GDM1 (cell line): ENCODE results near the gene KCNJ1.

Experiments
- DNase-seq: peaks from one replicate; lab custom pipeline; 2025; lab: John Stamatoyannopoulos, UW

KCNJ1 gene

DNA sequence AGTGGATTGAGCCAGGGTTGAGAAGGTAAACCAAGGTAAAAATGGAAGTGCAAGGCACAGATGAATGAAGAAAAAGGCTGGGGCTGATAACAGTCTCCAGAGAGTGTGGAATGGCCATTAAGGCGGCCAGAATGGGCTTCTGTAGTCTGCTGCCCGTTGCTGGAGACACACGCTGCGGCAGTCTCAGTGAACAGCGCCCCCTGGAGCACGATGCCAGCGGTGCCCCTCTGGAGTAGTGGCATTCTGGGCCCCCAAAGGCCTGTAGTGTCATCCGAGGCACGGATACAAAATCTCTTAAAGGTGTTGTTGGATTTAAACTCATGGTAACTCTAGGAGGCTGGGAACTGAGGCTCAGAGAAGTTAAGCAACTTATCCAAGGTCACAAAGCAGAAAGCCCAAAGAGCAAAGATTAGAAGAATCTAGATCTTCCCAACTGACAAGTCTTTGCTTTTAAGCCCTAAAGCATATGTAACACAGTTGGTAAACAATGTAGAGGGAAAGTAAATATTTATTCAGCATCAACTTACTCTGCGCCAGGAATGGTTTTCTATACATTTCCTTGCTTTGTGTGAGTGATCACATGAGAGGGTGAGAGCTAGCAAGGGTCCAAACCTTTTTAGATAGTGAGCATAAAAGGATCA lies 18.2 kb downstream of the KCNJ1 start:
- peak; percentile 42 for DNase-seq

DNA sequence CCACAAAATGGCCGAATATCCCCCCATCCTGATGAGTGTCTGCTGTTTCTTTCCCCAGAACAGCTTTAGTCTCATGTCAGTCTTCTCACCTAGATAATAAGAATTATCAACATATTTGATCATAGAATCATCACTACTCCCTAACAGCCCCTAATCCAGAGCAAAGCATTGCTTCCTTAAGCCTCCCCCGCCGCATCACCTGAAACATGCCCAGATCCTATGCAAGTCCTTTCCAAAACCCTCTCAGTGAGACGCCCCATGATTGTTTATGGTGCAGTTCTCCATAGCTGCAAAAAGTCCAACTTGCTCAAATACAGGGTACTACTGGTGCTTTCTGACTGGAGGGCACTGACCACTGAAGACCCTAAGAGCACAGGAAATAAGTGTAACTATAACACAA lies 20.1 kb downstream of the KCNJ1 start:
- no peak for DNase-seq

DNA sequence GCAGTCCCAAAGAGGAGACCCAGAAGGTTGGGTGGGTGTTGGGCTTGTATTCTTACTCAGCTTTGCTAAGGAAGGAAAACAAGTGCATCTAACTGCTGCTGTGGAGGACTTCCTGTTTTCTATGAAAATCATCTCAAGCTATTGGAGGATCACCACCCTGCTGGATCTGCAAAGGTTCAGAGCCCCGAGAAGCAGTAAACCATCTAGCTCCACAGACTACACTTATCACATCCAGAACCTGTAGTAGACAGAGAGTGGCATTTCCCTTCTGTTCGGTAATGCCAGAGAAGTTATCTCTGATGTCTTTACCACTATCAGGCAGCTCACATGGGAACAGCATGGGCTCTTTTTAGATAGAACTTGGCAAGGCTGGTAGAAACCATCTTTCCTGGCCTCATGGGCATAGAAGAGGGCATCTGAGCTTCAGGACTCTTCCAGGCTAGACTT lies 21.7 kb downstream of the KCNJ1 start:
- no peak for DNase-seq

DNA sequence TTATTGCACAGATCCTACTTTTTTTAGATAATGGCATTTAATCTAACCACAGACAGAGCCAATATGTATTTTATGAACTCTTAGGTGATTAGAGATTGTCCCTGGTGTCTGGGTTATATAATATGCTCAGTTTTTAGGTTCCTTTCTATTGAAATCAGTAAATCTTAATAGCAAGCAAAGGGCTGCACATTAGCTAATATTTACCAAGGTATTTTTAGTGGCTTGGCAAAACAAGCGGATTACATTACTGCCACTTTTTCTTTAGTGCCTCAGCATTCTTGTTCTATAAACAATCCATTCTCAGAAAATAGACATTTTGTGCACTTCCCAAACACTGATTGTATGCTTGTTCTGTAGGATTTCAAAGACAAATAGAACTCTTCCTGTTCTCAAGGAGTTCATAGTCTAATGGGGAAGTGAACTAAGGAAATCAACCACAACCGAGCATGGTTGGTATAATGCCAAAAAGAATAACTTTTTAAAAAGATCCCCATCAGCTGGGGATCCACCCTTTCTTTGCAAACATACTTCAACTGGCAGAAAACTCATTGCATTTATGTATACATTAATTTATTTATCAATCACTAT lies 23.8 kb downstream of the KCNJ1 start:
- no peak for DNase-seq

DNA sequence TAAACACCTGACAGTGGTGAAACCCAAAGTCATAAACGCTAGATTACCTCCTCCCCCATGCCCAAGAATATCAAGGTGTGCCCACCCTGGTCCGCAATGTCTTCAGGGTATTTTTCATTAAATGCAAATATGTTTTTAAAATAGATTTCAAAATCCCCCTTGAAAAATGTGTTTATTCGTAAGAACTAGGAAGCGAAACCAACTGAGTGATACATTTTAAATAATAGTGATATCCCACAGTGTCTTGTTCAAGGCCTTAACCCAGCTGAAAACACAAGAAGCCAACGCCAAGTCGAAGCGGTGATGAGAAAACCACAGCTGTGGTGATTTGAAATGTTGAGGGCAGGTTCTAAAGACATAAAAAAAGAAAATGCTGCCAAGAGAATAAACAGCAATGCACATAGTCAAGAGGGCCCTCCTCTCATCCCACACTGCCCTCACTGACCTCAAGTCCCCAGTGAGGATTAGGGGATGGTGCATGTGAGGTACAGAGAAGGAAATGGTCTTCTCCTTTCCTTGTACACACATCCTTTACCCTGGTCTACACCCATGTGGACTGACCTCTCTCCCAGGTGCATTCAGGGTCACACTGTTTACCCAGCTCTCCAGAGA lies 25.5 kb downstream of the KCNJ1 start:
- DNase-seq, result no peak

DNA sequence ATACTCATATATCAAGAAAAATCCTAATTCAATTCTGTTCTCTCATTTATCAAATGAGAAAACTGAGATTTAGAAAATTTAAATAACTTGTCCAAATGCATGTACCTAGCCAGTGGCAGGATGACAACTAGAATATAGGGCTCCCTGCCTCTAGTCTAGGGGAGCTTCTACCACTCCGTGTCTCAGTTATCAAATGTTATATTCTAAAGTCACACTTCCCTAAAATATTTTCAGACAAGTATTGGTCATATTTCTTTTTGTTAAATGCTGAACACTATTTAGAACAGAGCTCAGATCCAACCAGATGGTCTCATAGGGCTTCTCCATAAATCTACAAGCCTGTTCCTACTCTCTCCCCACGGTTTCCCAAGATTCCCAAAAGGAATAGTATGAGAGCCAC lies 26.3 kb downstream of the KCNJ1 start:
- DNase-seq, result no peak

DNA sequence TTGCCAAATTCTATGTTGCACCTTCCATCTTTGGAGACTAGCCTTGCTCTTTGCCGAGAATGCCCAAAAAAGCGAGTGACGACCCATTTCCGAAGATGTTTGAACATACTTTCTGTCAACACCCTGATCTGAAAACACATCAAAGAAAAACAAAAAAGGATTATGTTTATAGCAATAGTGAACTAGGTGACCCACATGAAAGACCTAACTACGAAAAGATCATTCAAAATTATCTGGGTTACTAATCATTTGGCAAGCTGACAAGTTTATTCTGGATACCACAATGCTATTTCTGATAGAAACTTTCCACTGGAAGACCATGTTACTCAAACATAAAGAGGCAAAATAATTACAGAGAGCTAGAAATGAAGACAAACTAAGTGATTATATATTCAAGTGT lies 27.0 kb downstream of the KCNJ1 start:
- DNase-seq, result no peak

DNA sequence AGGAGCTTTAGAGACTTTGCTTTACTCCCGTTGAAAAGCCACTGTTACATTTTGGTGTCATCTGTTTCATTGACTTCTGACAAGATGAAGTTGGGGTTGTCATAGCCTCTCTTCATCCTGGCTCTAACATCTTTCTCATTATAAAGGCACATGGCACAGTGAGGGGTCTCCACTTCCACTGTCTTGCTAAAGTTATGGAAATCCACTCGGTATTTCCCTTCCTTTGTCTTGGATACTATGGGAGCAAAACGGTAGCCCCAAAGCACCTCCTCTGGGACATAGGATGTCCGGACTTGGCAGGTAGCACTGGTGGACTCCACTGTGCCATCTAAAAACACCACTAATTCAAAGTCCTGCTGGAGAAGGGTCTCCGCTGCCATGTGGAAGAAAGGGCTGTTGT lies 28.0 kb downstream of the KCNJ1 start:
- no peak for DNase-seq

DNA sequence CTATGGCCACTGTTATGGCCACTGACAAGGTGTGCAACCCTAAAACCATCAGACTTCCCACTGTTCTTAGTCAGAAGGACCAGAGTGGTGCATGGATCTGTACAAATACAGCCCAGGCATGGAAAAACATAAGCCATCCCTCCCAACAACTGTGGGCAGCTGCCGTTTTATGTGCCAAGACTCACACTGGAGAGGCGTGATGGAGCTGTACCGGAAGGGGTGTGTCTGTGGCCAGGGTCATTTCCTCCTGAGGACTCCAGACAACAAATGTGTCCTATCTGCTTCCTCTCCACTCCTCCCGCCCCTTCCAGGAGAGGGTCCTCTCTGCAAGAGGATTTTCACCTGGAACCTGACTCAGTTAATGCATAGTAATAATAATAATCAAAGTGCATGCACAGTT lies 29.5 kb downstream of the KCNJ1 start:
- DNase-seq, result no peak

DNA sequence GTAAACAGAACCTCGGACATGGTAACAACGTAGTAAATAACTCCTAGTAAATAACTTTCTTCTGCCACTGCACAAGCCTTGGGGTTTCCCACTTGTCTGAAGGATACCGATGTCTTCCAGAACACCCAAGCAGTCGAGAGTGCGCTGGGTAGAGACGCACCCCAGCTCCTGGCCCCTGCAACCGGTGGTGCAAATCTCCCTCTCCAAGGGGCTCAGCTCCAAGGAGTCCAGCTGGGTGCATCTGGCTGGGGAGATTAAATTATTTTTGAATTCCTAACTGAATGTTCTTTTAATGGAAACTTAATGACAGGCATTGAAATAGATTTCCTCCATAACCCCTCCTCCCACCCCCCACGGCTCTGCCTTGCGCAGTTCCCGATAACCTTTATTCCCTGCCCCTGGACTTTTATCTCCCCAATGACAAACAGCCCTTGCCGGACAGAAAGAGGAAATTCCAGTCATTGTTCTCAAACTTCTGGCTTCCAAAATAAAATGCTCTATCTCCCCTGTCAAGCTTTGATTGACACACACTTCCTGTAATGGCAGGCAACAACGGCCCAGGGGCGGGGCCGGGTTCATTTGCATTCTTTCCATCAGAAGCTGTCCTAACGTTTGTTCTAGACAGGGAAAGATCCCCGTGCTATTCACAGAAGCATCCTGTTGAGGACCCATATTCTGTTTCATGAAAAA lies 31.2 kb downstream of the KCNJ1 start:
- DNase-seq, result no peak

DNA sequence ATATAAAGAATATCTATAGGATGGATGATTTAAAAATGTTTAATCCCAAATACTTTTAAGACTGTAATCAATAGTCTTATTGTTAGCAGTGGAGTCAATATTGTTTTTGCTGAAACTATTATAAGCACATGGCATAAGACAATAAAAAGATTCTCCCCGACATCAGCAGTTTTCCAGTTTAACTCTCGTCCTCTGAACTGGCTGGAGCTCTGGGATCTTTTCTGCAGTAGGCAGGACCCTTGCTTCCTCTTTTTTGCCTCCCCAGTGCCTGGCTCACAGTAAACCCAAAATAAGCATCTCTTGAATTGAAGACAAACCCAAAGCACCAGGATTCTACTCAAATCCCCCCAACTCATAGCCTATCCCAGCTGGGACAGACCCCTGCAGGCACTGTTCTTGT lies 32.9 kb downstream of the KCNJ1 start:
- DNase-seq, result no peak

DNA sequence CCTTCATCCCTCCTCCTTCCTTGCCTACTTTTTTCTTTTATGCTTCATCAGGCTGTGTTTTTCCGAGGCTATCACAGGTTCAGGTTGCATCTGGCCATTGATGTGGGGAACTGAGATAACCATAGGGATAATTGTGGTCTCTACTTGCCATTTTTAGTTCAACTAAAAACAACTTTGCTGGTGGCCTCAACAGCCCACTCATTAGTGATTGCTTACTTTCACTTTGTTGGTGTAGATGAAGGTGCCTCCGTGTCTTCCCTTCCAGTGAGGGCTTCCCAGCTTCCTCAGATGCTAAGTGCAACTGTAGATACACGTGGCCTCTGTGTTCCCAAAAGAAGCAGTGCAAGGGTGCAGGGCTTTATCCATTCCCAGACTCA lies 35.0 kb downstream of the KCNJ1 start:
- DNase-seq, result no peak

DNA sequence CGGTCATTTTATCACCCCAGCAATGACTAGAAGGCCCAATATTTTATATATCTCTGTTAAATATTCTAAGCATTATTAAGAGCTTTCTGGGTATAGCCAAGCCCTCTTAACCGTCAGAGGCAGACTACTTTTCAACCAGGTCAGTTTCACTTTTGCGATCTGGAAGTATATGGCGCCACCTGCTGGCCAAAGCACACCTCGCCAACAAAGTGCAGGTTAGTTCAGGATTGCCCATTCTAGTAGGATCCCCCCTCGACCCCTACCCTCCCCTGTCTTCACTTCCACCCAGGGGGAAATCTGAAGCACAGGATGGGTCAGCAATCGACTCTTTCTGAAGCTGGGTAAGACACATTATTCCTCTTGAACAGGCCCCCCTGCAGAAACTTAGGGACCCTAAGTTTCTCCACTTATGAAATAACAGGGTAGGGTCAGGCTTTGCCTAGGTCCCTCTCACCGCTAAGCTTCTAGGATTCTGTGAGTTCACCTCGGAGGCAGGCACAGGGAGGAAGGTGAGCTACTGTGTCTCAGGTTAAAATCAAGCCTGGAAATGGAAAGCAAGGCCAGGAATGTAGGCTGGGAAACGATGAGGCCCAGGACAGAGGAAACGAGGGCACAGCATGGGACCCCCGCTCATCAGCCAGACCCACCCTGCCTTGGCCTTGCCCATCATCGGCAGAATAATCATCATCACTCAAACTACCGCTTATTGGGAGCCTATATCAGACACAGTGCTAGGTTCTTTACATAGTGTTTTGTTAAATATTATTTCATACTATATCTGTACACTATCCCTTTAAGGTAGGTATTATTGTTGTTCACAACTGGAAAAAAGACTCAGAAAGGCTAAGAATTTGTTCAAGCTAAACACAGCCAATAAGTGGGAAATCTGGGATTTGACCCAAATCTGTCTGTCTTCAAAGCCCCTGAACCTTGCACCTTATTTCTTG lies 35.6 kb downstream of the KCNJ1 start:
- DNase-seq, result peak; percentile 65

DNA sequence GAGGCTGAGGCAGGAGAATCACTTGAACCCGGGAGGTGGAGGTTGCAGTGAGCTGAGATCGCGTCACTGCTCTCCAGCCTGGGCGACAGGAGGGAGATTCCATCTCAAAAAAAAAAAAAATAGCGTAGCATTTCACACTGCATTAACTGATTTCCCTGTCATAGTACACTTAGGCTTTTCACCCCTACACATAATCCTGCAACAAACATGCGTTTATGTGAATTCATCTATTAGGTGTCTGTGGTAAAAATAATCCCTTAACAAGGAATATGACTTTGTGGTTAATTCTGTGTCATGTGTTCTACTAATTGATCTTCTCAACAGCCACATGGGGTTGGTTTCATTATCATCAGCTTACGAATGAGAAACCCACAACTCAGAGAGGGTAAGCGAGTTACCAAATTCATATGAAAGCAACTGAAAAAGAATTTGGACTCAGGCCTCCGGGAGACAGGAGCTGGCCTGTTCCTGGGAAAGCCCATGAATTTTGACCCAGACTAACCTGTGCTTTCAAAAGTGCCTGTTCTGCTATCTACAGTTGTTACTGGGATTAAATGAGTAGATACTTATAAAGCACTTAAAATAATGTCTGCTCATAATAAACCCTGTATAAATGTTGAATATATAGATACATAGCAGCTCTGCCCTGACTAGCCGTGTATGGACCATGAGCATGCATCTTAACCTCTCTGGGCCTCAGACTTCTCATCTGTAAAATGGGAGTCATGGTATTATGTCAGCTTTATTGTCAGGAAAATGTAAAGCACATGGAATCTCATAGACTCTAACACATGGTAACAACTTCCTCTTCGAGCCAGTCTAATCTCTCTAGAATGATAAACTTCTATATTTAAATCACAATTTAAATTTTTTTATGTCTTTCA lies 36.6 kb downstream of the KCNJ1 start:
- no peak for DNase-seq

DNA sequence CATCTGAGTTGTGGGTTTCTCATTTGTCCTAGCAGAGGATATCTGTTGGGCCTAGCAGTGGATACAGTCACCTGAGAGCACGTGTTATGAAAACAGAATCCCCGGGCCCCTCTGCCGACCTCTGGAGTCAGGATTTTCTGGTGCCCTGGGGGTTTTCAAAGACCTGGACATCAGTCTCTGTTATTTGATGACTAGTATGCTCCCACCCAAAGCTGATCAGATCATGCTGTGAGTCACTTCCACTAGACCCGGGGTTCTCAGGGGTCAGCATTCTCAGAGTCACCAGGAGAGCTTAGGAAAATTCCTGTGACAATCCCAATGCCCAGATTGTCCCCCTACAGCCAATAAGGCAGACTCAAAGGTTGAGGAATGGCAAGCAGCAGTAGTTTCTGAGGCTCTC lies 38.7 kb downstream of the KCNJ1 start:
- DNase-seq, result no peak

DNA sequence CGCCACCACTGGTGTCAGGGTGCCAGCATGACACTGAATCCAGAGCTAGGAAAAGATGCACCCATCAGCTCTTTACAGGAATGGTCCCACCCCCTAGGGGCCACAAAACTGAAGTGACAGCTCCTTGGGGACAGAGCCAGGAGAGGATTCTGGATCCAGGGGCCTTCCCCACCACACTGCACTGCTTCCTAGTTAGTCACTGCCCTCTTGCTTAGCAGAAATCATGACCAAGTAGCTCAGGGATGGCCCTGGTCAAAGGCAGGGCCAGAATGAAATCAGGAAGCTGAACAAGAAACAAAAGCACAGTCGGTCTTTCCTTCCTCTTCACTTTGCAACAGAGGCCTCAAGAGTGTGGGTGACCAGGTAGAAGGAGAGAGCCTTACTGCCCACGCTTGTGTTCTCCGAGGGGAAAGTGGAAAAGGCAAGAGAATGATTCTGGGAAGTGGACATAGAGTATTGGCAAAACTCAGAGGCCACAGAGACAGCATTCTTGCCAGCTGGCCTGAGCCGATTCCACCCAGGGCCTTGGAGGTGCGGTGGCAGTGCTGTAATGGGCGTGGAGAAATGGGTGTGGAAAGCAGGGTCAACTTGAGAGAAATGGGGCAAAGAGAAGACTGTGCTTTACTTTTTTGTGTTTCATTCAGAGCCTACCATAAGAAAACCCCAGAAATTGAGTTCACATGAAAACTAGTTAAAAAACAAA lies 39.8 kb downstream of the KCNJ1 start:
- no peak for DNase-seq

DNA sequence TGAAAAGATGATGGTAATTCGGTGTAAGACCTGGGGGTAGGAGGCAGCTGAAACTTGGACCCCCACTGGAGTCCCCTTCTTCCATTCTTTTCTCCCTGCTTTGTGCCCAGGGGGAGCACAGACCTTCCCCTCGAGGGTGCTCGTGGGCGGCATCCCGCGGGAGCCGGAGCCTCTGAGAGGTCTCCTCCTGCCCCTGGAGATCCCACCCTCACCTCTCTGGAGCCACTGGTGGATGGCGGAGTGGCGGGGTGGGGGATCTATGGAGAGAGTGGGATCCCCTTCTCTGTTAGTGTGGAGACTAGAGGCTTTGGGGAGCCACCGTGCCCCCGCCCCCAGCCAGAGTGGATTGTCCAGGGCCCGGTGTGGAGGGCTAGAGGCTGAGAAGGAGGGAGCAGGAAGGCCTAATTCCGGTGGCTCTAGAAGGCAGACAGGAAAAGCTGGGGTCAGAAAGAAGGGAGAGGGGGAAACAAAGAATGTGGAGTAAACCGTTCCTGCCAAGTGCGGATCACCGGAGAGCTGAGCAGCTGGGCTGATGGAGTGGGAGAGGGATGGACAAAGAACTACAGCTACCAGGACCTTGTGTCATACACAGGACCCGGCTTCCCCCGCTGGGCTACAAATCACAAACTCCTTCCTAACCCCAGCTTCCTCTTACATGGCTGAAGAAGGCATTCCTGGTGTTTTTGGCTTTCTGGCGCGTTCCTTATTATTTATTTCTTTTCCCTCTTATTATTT lies 41.9 kb downstream of the KCNJ1 start:
- no peak for DNase-seq

DNA sequence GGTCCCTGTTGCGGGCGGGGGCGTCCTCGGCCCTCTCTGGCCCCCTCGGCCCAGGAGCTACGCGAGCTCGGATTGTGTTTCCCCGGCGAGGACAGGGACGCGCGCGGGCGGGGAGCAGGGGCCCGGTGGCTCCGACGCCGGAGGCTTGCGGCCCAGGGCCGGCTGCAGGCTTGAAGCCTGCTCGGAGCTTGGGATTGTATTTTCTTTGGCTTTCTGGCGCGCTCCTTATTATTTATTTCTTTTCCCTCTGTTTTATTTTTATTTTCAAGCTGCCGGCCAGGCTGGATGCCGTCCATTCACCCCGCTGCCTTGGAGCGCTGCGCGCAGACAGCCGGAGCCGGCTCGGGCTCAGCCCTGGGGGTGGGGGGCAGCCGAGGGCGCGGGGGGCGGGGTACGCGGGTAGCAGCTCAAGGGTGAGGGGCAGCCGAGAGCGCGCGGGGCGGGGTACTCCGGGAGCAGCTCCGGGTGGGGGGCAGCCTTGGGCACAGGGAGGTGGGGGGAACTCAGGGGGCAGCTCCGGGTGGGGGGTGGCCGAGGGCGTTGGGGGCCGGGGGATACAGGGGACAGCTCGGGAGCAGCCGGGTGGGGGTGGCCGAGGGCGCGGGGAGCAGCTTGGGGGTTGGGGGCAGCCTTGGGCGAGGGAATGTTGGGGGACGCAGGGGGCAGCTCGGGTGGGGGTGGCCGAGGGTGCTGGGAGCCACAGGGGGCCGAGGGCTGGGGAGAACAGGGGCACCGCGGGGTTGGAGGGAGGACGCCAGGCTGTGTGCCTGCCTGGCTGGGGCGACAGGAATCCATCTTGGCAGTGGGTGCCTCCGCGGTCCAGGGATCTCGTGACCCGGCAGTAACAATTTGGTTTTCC lies 42.7 kb downstream of the KCNJ1 start:
- DNase-seq, result no peak

DNA sequence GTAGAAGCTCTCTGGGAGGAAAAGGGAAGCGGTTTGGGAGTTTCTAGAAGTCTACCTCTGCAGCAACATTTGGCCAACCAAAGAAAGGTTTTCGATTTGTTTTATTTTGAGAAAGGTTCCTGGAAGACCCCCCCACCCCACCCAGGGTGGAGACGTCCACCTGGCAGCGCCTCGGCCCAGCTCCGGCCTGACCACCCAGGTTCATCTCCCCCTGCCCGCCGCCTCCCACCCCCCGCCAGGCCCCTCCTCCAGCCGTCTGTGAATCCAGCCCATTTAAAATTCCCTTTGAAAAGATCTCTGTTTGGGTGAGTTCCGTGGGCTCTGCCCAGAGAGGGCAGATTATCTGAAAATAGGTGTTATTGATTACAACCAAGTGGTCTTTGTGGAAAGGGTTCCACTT lies 43.3 kb downstream of the KCNJ1 start:
- DNase-seq, result no peak
